HEK293 (cell line): ENCODE data around the gene GPN1.

Experiments used
- CTCF ChIA-PET: fragments of 350-600 bp; formaldehyde crosslinking; extraction: SDS; loops from one replicate; lab custom pipeline; 2021; ENCODE audit warnings: antibody characterized with exemption; lab: Yijun Ruan, JAX
- POLR2A ChIA-PET: fragments of 300-600 bp; formaldehyde crosslinking; extraction: SDS; loops from one replicate; lab custom pipeline; 2020; ENCODE audit warnings: antibody characterized with exemption, inconsistent platforms; lab: Yijun Ruan, JAX
- H3K27ac ChIP-seq: fragments of 200-500 bp; sonication (Bioruptor generic); 2 replicates; pipeline ENCODE4 v1.5.1; 2014; ENCODE audit warnings: low read depth, low read length, control low read depth, inconsistent platforms; ENCODE audit errors: extremely low read depth
- H3K36me3 ChIP-seq, 2 experiments: fragments of 200-500 bp in 1 of 2; sonication (Bioruptor generic) in 1 of 2; 1 replicate in 1 of 2; 2 replicates in 1 of 2; pipeline ENCODE4 v1.5.1; 2014 to 2017; ENCODE audit warnings: inconsistent platforms in 2 of 2, low read length in 2 of 2; ENCODE audit not compliant: control insufficient read depth in 2 of 2, insufficient read depth in 1 of 2
- H3K4me1 ChIP-seq: fragments of 200-500 bp; sonication (Bioruptor generic); 2 replicates; pipeline ENCODE4 v1.5.1; 2014; ENCODE audit warnings: mild to moderate bottlenecking, low read length, inconsistent platforms; ENCODE audit not compliant: control insufficient read depth, insufficient read depth
- H3K4me3 ChIP-seq: 2 replicates; pipeline ENCODE4 v1.5.1; 2011; ENCODE audit warnings: low read depth, mild to moderate bottlenecking, control low read depth, low read length, moderate library complexity
- H3K9me3 ChIP-seq: fragments of 200-500 bp; sonication (Bioruptor generic); 2 replicates; pipeline ENCODE4 v1.5.1; 2014; ENCODE audit warnings: low read depth, low read length, inconsistent platforms; ENCODE audit not compliant: control insufficient read depth, insufficient read depth
- IKZF3 ChIP-seq: fragments of 450-650 bp; IDR thresholded peaks from 2 replicates; pipeline ENCODE4 v1.5.0; 2018; ENCODE audit warnings: missing biosample characterization, mild to moderate bottlenecking, missing genetic modification characterization, moderate library complexity
- SP2 ChIP-seq: fragments of 450-650 bp; formaldehyde crosslinking; IDR thresholded peaks from 2 replicates; pipeline ENCODE4 v1.5.1; 2016; ENCODE audit warnings: missing biosample characterization, missing genetic modification characterization
- ZFP37 ChIP-seq: fragments of 450-650 bp; formaldehyde crosslinking; IDR thresholded peaks from 2 replicates; pipeline ENCODE4 v1.5.1; 2016; ENCODE audit warnings: missing biosample characterization, missing genetic modification characterization
- ZNF24 ChIP-seq: fragments of 450-650 bp; formaldehyde crosslinking; IDR thresholded peaks from 2 replicates; pipeline ENCODE4 v1.5.1; 2016; ENCODE audit warnings: missing biosample characterization, missing genetic modification characterization
- ZNF302 ChIP-seq: fragments of 450-650 bp; formaldehyde crosslinking; IDR thresholded peaks from 2 replicates; pipeline ENCODE4 v1.5.1; 2016; ENCODE audit warnings: missing biosample characterization, missing genetic modification characterization, low read depth
- ZNF423 ChIP-seq: fragments of 450-650 bp; formaldehyde crosslinking; IDR thresholded peaks from 2 replicates; pipeline ENCODE4 v1.5.1; 2016; ENCODE audit warnings: missing biosample characterization, missing genetic modification characterization
- ZNF518A ChIP-seq: fragments of 450-650 bp; formaldehyde crosslinking; conservative IDR thresholded peaks from 2 replicates; pipeline ENCODE4 v1.5.1; 2016; ENCODE audit warnings: low read depth, missing biosample characterization, missing genetic modification characterization
- ZNF600 ChIP-seq: fragments of 450-650 bp; formaldehyde crosslinking; IDR thresholded peaks from 2 replicates; pipeline ENCODE4 v1.5.1; 2016; ENCODE audit warnings: missing biosample characterization, missing genetic modification characterization
- TF ChIP-seq, protein P1 (sequence below): fragments of 450-650 bp; formaldehyde crosslinking; IDR thresholded peaks from 2 replicates; pipeline ENCODE4 v1.5.1; 2016; ENCODE audit warnings: missing biosample characterization, missing genetic modification characterization
- TF ChIP-seq, protein P2 (sequence below): fragments of 450-650 bp; formaldehyde crosslinking; IDR thresholded peaks from 2 replicates; pipeline ENCODE4 v1.5.1; 2016; ENCODE audit warnings: missing biosample characterization, missing genetic modification characterization, low read depth
- TF ChIP-seq, protein P3 (sequence below): fragments of 450-650 bp; formaldehyde crosslinking; IDR thresholded peaks from 2 replicates; pipeline ENCODE4 v1.5.1; 2016; ENCODE audit warnings: missing biosample characterization, missing genetic modification characterization
- TF ChIP-seq, protein P4 (sequence below): fragments of 450-650 bp; formaldehyde crosslinking; IDR thresholded peaks from 2 replicates; pipeline ENCODE4 v1.5.1; 2016; ENCODE audit warnings: missing biosample characterization, missing genetic modification characterization

Gene GPN1

DNA sequence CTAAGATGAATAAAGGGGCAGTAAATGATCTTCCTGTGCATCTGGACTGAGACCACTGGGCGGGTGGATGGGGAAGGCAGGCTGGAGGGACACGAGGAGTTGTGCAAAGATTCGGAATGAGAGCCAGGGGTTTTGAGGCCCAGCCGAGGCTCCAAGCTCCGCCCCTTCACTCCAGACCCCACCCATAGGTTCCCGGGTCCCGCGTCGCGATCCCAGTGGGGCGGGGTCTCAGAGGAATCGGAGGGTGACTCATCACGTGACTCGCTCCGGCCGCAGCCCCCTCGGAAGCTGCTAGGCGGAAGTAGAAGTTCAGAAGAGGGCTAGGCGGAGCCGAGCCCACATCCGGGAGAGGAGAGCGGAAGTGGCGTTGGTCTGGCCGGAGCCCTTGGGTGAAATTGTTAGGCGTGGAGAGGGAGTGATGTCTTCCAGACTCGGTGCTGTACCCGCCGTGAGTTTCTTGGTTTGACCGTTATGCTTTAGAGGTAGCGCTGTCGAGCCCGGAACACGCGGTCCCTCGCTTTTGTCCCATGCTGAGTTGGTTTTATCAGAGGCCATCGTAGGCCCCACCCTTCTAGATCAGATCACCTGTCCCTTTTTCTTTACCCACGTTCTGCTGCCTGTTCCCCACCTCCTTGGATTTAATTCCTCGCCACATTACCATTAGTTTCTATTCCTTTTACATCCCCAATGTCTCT is 46.0 kb upstream of the GPN1 start, which contains the start of gene ZNF512 (continued):
- TF ChIP-seq ZNF518A (tag by site-specific recombination) (peak; percentile 90), ZNF600 (tag by site-specific recombination) (peak; percentile 53), ZNF24 (0 out of 2 replicates have a peak, but pooled peaks have one; percentile 55), IKZF3 (0 out of 2 replicates have a peak, but pooled peaks have one; percentile 40), SP2 (tag by site-specific recombination) (peak; percentile 88), ZFP37 (tag by site-specific recombination) (no peak), ZNF423 (tag by site-specific recombination) (peak; percentile 73)
- TF ChIP-seq, protein P1, sequence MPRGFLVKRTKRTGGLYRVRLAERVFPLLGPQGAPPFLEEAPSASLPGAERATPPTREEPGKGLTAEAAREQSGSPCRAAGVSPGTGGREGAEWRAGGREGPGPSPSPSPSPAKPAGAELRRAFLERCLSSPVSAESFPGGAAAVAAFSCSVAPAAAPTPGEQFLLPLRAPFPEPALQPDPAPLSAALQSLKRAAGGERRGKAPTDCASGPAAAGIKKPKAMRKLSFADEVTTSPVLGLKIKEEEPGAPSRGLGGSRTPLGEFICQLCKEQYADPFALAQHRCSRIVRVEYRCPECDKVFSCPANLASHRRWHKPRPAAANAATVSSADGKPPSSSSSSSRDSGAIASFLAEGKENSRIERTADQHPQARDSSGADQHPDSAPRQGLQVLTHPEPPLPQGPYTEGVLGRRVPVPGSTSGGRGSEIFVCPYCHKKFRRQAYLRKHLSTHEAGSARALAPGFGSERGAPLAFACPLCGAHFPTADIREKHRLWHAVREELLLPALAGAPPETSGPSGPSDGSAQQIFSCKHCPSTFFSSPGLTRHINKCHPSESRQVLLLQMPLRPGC (tag by site-specific recombination), result no peak; the same call in 1 of the 2 replicates
- TF ChIP-seq, protein P2, sequence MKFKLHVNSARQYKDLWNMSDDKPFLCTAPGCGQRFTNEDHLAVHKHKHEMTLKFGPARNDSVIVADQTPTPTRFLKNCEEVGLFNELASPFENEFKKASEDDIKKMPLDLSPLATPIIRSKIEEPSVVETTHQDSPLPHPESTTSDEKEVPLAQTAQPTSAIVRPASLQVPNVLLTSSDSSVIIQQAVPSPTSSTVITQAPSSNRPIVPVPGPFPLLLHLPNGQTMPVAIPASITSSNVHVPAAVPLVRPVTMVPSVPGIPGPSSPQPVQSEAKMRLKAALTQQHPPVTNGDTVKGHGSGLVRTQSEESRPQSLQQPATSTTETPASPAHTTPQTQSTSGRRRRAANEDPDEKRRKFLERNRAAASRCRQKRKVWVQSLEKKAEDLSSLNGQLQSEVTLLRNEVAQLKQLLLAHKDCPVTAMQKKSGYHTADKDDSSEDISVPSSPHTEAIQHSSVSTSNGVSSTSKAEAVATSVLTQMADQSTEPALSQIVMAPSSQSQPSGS (tag by site-specific recombination), result no peak
- TF ChIP-seq, protein P3, sequence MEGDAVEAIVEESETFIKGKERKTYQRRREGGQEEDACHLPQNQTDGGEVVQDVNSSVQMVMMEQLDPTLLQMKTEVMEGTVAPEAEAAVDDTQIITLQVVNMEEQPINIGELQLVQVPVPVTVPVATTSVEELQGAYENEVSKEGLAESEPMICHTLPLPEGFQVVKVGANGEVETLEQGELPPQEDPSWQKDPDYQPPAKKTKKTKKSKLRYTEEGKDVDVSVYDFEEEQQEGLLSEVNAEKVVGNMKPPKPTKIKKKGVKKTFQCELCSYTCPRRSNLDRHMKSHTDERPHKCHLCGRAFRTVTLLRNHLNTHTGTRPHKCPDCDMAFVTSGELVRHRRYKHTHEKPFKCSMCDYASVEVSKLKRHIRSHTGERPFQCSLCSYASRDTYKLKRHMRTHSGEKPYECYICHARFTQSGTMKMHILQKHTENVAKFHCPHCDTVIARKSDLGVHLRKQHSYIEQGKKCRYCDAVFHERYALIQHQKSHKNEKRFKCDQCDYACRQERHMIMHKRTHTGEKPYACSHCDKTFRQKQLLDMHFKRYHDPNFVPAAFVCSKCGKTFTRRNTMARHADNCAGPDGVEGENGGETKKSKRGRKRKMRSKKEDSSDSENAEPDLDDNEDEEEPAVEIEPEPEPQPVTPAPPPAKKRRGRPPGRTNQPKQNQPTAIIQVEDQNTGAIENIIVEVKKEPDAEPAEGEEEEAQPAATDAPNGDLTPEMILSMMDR (tag by site-specific recombination), result peak; percentile 60
- TF ChIP-seq, protein P4, sequence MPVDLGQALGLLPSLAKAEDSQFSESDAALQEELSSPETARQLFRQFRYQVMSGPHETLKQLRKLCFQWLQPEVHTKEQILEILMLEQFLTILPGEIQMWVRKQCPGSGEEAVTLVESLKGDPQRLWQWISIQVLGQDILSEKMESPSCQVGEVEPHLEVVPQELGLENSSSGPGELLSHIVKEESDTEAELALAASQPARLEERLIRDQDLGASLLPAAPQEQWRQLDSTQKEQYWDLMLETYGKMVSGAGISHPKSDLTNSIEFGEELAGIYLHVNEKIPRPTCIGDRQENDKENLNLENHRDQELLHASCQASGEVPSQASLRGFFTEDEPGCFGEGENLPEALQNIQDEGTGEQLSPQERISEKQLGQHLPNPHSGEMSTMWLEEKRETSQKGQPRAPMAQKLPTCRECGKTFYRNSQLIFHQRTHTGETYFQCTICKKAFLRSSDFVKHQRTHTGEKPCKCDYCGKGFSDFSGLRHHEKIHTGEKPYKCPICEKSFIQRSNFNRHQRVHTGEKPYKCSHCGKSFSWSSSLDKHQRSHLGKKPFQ (tag by site-specific recombination), result no peak

DNA sequence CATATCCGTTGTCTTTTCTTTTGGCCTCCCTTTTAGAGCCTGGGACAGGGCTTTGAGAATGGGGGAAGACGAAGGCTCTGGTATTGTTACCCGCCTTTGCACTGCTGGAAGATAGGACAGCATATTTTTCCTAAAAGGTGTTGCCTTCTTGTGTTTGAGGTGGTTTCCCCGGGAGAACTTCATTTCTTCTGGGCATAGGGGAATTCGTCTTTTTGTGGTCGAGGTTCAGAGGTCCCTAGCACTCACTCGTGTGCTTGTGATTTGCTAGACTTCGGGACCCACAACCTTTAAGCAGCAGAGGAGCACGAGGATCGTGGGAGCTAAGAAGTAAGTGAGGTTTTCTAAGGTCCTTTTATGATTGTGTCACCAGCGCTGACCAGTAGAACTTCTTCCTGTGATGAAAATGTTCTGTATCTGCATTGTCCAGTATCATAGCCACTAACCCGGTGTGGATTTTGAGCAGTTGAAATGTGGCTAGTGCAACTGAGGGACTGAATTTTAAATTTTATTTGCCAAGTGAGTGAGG is 45.4 kb upstream of the GPN1 start:
- POLR2A ChIA-PET, result interaction anchor here (1.1 to 1.5 kb wide), 2 partner anchors 80 to 261 kb away, joined by 3 to 7 read pairs; partner anchors contain the start of genes SLC4A1AP and SUPT7L
- H3K4me3 ChIP-seq, result peak overlapping the region; percentile 43
- no peak for TF ChIP-seq ZNF302 (tag by site-specific recombination)
- 0 out of 2 replicates have a peak, but pooled peaks have one; percentile 27 for TF ChIP-seq ZFP37 (tag by site-specific recombination)
- TF ChIP-seq, all 188 proteins: peak for 1
- H3K4me1 ChIP-seq, result peaks cover 8% of the 10 kb centered on the region
- H3K36me3 ChIP-seq, result no peaks in the 10 kb centered on the region; a peak in 1 of 3 replicates
- no peaks in the 10 kb centered on the region for H3K9me3 ChIP-seq
- peak overlapping the region; percentile 24 for H3K27ac ChIP-seq
- CTCF ChIA-PET, result no interaction called here
